AG08395 (cell line): ENCODE data around the gene MCMBP.
A peak's percentile ranks its signal among the peaks of the same experiment; 100 is the strongest.
"Not testable (repeated sequence)": the region's sequence is repeated elsewhere in the genome, so short reads cannot be mapped to it uniquely, and the experiment has no call there.

Experiments
- DNase-seq: peaks from one replicate; pipeline ENCODE4 v3.0.0; 2012; ENCODE audit warnings: mixed read lengths, low spot score

Gene MCMBP, protein sequence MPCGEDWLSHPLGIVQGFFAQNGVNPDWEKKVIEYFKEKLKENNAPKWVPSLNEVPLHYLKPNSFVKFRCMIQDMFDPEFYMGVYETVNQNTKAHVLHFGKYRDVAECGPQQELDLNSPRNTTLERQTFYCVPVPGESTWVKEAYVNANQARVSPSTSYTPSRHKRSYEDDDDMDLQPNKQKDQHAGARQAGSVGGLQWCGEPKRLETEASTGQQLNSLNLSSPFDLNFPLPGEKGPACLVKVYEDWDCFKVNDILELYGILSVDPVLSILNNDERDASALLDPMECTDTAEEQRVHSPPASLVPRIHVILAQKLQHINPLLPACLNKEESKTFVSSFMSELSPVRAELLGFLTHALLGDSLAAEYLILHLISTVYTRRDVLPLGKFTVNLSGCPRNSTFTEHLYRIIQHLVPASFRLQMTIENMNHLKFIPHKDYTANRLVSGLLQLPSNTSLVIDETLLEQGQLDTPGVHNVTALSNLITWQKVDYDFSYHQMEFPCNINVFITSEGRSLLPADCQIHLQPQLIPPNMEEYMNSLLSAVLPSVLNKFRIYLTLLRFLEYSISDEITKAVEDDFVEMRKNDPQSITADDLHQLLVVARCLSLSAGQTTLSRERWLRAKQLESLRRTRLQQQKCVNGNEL

DNA sequence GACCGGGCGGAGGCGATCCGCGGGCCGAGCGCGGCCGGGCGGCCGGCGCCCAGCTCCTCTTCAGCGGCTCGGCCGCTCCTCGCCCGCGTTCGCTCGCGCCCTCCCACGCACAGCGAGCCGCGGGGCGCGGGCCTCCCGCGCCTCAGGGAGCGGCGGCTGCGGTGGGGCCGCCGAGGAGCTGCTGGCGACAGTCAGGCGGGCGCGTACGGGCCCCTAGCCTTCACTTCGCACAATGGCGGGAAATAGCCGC, at the start of gene MCMBP:
Gene MCMBP (minus strand): TSS at position 234 of the 250 bp plus-strand sequence. CDS start 259 bp downstream, outside the sequence.
- DNase-seq: peak; percentile 17

DNA sequence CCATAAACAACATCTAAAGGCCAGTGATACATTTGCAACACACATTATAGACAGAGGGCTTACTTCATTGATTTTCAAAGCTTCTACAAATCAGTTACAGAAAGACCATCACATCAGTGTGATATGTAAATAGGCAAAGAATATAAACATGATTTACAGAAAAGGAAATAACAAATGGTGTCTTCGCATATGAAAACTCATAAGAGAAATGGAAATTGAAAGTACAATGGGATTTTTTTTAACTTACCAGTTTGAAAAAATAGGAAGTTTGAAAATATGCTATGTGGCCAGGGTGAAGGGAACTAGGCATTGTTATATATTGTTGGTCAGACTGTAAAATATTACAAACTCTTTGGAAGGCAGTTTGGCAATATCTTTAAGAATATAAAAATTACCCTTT, 47.2 kb upstream of the MCMBP start:
- DNase-seq: no peak

DNA sequence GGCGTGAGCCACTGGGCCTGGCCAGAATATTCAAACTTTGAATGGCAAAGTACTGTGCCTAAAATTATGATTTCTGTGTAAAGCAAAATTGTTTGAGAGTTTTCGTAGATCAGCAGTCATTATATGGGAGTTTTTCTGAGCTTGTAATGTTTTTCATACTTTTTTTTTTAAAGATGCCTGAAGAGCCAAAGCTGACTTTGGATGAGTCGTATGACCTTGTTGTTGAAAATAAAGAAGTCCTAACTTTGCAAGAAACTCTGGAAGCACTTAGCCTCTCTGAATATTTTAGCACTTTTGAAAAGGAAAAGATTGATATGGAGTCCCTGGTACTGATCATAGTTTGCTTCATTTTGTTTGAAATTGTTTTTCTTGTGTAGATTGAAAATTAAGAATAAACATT, 46.6 kb upstream of the MCMBP start:
- no peak for DNase-seq

DNA sequence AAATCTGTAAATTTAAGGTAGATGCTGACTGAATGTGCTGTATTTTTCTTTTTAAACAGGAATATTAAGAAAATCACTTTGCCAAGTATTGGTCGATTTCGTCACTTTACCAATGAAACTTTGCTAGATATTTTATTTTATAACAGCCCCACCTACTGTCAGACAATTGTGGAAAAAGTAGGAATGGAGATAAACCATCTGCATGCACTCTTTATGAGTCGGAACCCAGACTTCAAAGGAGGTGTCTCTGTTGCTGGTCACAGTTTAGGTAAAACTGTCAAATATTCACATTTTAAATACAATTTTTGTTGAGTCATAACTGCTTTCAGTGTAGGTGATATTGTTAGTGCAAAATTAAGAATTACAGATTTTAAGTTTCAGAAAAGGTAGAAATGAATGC, 45.1 kb upstream of the MCMBP start:
- DNase-seq: no peak

DNA sequence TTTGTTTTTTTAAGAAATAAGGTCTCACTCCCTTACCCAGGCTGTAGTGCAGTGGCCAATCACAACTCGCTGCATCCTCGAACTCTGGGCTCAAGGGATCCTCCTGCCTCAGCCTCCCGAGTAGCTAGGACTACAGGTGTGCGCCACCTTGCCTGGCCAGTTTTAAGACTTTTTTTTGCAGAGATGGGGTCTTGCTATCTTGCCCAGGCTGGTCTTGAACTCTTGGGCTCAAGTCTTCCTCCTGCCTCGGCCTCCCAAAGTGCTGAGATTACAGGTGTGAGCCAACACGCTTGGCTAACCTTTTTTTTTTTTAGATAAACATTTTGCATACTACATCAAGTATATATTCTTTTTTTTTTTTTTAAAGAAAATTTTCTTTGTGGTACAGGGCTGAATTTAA, 38.0 kb upstream of the MCMBP start:
- no peak for DNase-seq

DNA sequence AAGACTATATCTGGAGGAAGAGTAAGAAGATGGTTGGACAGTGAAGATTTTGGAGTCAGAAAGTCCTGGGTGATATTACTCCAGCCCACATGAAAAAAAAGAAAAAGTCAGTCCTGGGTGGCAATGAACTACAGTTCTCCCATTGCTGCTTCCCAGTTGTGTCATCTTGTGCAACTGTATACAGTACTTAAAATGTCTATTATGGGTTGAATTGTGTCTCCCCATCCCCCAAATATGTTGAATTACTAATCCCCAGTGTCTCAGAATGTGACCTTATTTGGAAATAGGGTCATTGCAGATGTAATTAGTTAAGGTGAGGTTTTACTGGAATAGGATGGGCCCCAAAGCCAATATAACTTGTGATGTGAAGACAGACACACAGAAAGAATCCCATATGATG, 35.5 kb upstream of the MCMBP start:
- no peak for DNase-seq

DNA sequence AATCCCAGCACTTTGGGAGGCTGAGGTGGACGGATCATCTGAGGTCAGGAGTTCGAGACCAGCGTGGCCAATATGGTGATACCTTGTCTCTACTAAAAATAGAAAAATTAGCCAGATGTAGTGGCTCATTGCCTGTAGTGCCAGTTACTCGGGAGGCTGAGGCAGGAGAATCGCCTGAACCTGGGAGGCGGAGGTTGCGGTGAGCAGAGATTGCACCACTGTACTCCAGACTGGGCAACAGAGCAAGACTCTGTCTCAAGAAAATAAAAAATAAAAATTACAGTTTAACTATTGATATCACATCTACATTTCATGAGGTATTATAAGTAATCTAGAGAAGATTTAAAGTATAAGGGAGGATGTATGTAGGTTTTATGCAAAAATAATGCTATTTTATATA, 35.1 kb upstream of the MCMBP start:
- not testable (repeated sequence) for DNase-seq

DNA sequence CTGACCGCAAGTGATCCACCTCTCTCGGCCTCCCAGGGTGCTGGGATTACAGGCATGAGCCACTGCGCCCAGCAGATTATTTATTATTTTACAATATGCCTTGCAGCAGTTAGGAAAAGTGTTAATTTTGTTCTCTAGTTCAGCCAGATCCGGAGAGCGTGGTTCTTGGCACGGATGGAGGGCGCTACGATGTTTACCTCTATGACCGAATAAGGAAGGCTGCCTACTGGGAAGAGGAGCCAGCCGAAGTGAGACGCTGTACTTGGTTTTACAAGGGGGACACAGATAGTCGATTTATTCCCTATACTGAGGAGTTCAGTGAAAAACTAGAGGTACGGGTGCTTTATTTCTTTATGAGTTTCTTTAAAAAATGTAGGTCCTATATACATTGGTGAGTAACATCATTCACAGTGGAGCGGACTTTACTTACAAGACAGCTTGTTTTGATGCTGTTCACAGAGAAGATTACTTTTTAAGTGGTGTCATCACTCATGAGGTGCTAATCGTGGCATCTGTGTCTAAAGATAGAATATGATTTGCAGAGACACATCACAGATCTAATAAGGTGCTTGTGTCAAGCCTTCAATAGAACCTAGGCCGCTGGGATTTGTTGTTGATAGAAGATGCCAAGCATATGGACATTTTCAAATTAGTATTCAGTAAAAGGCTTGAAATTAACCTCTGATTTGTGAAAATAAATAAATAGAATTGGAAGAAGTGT, 31.5 kb upstream of the MCMBP start:
- no peak for DNase-seq

DNA sequence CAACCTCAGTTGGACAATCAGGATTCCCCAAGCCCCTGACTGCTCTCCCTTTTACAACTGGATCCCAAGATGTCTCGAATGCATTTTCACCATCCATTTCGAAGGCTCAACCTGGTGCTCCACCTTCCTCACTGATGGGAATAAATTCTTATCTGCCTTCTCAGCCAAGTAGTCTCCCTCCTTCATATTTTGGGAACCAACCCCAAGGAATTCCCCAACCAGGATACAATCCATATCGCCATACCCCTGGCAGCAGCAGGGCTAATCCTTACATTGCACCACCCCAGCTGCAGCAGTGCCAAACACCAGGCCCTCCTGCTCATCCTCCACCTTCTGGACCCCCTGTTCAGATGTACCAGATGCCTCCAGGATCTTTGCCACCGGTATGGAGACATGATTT, 25.9 kb upstream of the MCMBP start:
- DNase-seq: no peak

DNA sequence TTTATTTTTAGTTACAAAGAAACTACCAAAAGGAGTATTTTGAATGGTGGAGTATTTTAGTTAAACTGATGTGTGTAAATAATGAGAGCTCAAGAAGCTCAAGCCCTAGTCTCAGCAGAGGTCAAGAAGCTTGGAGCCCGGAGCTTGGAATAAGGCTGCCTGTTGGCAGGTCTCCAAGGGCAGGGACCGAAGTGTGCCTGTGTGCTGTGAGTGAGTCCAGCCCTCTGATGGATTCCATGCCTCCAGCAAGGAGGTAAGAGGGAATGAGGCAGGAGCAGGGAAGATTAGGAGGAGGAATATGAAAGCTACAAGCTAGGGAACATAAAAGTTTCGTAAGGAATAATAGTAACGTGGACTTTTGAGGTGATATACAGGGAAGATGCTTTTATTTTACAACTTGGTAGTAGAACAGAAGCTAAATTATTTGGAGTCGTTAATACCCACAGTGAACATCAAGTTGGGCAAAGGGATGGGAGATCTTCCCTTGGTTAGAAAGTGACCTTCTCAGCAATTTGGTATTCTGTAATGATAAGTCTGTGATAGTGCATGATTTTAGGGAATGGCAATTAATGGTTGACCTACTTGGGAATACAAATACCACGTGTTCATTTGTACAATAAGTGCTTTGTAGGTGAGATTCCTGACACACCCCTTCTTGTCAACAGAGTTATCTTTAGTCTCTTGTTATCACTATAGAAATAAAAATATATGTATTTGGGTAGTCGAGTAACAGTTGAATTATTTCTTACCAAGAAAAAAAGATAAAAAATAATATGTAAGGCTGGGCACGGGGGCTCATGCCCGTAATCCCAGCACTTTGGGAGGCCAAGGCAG, 24.5 kb upstream of the MCMBP start:
- DNase-seq: peak; percentile 11

DNA sequence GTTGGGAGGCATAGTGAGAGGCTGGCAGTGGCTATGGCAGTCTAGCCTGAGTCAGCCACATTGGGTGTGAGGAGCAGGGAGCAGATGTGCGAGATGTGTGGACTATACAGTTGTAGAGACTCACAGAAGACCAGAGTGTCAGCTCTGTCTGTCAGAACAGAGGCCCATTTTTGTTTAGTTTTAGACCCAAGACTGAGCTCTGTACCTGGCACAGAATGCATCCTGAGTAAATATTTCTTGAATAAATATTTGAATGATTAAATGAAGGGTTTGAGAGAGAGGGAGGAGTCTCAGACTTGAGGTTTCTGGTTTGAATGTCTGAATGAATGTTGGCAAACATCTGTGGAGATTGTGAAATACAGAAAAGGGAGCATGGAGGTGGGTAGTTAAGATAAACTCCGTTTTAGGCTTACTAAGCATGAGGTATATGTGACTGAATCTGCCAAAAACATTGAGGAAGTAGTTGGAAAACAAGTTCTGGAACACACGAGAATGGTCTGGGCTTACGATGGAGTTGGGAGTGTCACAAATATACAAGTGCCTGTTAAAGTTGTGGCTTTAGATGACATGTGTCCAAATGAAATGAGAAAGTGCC, 23.5 kb upstream of the MCMBP start:
- peak; percentile 68 for DNase-seq

DNA sequence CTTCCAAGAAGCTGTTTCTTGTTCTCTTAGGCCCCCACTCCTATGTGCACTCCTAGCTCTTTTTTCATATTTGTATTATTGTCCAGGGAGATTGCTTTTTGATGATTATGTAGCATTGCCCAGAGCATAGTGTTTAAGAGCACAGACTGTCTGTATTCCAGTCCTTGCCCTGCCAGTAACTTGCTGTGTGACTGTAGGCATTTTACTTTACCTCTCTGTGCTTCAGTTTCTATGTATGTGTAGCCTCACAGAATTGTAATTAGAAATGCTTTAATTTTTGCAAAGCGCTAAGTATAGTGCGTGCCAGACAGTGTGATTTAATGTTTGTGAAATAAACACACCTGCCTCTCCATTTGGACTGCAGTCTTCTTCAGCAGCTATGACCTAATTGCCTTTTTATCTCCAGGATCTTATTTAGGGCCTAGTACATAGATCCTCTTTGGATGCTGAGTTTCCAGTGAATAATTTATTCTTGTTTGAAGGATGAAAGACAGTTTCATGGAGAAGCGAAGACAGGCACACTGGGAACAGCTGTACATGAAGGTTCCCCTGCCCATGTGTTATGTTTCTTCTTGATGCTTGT, 21.3 kb upstream of the MCMBP start:
- DNase-seq: no peak

DNA sequence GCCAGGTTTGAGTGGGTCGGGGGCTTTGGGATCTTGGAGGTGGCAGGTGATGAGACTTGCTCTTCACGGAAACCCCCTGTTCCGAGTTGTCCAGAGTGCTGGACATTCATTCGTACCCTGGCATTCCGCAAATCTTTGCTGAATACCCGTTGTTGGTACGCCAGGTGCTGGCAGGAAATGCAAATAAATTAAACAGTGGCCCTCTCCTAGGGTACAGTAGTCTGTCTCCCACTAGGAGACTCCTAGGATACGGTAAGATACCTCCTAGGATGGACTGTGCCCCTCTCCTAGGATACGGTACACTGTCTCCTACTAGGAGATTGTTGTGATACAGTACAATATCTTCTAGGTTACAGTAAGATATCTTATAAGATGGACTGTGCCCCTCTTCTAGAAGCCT, 20.4 kb upstream of the MCMBP start:
- DNase-seq: no peak

DNA sequence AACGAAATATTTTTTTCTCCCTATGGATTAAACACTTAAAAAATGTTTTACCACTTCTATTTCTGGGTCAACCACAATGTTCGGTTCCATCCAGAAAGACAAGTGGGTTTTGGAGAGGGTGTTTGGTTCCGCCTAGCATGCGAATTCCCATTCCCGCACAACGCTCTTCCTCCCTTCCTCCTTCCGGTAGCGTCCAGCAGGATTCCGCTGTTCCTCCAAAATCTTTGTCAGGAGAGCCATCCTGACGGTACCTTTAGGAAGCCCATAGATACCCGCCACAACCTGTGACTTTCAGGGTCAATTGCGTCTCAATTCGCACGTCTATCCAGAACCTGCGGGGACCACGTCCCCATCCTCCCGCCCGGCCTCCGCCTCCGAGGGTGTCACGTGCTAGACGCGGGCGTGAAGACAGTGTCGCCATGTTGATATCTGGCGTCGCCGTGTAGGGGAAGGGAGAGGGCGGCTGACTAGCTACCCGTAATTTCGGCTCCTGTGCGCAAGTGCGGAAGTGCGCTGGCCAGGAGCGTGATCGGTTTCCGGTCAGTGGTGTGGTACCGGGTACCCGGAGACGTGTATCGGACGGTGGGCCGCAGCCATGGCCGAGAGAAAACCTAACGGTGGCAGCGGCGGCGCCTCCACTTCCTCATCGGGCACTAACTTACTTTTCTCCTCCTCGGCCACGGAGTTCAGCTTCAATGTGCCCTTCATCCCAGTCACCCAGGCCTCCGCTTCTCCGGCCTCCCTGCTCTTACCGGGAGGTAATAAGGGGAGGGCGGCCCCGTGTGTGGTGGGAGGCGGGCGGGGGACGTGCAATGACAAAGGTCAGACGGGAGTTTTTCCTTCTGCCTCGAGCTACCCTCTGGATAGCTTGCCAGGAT, 19.8 kb upstream of the MCMBP start, which contains the start of gene SEC23IP:
Gene SEC23IP (plus strand): TSS at position 543 of the 878 bp plus-strand sequence. CDS start 53 bp downstream, at position 596.
- peak; percentile 98 for DNase-seq

DNA sequence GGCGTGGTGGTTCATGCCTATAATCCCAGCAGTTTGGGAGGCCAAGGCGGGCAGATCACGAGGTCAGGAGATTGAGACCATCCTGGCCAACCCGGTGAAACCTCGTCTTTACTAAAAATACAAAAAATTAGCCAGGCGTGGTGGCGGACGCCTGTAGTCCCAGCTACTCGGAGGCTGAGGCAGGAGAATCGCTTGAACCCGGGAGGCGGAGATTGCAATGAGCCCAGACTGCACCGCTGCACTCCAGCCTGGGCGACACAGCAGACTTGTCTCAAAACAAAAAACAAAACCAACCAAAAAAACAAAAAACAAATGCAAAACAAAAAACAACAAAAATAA, 19.2 kb upstream of the MCMBP start:
- DNase-seq: not testable (repeated sequence)

DNA sequence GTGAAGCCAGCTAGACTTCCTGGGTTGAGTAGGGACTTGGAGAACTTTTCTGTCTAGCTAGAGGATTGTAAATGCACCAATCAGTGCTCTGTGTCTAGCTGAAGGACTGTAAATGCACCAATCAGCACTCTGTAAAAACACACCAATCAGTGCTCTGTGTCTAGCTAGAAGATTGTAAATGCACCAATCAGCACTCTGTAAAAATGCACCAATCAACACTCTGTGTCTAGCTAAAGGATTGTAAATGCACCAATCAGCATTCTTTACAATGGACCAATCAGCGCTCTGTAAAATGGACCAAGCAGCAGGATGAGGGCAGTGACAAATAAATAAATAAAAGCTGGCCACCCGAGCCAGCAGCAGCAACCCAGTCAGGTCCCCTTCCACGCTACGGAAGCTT, 17.7 kb upstream of the MCMBP start:
- DNase-seq: not testable (repeated sequence)

DNA sequence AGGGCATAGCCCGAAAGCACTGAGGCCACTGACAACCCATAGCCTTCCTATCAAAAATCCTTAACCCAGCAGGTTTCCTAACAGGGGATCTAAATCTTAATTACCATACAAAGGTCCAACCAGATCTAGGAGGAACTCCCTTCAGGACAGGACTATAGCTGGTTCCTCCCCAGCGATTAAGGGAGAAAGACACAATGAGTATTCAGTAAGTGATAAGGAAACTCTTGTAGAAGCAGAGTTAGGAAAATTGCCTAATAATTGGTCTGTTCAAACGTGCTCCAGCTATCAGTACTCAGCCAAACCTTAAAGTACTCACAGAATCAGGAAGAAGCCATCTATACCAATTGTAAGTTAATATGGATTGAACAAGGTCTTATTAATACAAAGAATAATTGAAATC, 16.6 kb upstream of the MCMBP start:
- DNase-seq: not testable (repeated sequence)

DNA sequence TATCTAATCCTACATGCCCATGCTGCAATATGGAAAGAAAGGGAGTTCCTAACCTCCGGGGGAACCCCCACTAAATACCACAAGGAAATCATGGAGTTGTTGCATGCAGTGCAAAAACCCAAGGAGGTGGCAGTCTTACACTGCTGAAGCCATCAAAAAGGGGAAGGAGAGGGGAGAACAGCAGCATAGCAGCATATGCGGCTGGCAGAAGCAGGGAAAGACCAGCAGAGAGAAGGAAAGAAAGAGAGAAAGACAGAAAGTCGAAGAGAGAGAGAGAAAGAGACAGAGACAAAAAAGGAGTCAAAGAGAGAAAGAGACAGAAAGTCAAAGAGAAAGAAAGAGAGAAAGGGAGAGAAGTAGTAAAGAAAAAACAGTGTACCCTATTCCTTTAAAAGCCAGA, 16.1 kb upstream of the MCMBP start:
- DNase-seq: not testable (repeated sequence)

DNA sequence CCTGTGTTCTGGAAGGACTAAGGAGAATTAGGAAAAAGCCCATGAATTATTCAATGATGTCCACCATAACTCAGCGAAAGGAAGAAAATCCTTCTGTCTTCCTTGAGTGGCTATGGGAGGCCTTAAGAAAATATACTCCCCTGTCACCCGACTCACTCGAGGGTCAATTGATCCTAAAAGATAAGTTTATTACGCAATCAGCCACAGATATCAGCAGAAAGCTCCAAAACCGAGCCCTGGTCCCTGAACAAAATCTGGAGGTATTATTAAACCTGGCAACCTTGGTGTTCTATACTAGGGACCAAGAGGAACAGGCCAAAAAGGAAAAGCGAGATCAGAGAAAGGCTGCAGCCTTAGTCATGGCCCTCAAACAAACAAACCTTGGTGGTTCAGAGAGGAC, 13.4 kb upstream of the MCMBP start:
- DNase-seq: not testable (repeated sequence)

DNA sequence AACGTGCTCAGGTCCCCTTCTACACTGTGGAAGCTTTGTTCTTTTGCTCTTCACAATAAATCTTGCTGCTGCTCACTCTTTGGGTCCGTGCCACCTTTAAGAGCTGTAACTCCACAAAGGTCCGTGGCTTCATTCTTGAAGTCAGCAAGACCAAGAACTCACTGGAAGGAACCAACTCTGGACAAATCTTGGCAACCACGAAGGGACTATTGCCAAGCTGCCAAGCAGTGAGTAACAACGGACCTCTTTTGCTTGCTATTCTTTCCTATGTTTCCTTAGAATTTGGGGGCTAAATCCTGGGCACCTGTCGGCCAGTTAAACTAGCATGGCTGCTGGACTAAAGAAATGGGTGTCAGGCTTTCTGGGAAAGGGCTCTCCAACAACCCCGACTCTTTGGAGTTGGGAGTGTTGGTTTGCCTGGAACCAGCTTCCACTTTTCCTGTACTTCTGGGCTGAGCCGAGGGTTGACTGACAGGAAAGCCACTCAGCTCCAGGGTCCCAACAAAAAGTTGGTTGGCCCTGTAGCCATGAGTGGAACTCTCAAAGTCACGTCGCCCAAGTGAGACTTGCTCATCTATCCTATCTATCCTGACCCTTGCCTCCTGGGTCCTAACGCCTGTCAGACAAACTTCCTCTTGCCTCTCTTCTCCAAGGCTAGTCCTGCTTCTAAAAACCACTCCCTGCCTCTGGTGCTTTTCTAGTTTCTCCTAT, 11.4 kb upstream of the MCMBP start:
- DNase-seq: not testable (repeated sequence)
